CD4-positive, alpha-beta T cell treated with Interleukin-2 at 100 ng/mL for 4 hours (primary cell): ENCODE data around the gene RANGAP1.

Experiments used
- DNase-seq: peaks from one replicate; pipeline ENCODE4 v3.0.0-alpha.2; 2020; ENCODE audit warnings: low spot score

RANGAP1 gene

GRCh38 chr22:41237036-41237706 is 48.8 kb downstream of the RANGAP1 start:
- no peak for DNase-seq

GRCh38 chr22:41234815-41235695 is 50.9 kb downstream of the RANGAP1 start:
- DNase-seq: no peak

DNA sequence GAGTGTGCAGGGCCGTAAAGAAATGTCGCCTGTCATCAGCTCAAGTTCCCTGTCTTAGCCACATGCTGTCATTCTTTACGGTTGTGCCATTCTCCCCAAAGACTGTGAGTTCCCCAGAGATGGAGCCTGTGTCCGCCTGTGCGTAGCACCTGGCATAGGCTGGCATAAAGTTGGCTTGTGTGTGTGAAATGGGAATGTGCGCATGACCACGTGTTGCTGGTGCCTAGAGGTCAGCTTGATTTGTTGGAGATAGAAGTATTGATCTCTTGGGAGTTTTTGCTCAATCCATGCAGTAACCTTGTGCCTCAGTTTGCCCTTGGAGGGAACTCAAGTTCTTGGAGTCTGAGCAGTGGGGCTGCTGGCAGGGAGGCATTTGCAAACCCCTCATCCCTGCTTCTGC is 54.6 kb downstream of the RANGAP1 start:
- no peak for DNase-seq

GRCh38 chr22:41230401-41230785 is 55.6 kb downstream of the RANGAP1 start:
- DNase-seq: no peak

- DNase-seq: no peak
Observed at GRCh38 chr22:41229730-41230400, 56.1 kb downstream of the RANGAP1 start.

DNA sequence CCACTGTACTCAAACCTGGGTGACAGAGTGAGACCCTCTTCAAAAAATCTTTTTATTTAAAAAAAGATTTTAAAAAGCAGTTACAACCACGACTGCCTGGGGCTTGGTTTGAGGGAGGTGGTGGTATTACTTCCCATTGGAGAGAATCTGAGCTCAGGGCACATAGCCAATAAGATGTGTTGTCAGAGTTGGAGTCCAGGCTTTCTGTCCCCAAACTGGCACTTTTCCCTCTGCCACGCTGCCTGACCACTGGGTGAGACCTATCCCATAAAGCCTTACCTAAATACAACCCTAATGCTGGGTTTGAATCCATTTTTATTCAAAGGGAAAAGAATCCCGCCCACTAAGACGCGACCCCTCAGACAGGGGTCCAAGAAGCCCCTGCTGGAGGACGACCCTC is 56.8 kb downstream of the RANGAP1 start:
- DNase-seq: no peak

DNA sequence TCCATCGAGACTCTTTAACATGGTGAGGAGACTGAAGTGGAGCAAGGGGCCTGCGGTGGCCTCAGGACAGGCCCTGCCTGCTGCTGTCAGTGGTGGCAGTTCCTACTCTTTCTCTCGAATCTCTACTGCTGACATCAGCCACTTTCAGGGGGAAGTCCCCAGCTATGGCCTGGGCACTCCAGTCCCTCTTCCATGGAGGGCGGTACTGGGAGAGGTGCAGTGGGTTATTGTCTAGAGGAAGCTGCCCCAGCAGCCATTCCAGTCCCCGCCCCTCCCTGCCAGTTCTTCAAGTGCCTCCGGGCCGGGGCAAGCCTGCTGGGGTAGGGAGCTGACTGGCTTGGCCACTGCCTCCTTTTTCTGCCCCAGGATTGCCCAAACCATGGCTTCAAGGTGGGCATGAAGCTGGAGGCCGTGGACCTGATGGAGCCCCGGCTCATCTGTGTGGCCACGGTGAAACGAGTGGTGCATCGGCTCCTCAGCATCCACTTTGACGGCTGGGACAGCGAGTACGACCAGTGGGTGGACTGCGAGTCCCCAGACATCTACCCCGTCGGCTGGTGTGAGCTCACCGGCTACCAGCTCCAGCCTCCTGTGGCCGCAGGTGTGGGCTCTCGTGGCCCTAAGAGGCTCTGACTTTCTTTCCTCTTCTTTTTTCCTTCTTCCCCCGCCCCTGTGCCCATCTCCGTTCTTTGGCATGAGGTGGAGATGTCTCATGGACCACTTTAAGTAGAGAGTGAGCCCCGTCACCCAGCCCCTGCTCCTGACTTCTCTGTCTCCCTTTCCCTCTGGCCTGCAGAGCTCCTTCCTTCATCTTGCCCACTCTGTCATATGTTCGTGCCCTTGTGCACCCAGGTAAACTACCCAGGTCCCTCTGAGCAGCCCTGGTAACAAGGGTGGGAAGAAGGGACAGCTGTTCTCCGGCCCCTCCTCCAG is 59.0 kb downstream of the RANGAP1 start:
- no peak for DNase-seq

- no peak for DNase-seq
Observed at GRCh38 chr22:41223535-41223934, 62.5 kb downstream of the RANGAP1 start.

DNA sequence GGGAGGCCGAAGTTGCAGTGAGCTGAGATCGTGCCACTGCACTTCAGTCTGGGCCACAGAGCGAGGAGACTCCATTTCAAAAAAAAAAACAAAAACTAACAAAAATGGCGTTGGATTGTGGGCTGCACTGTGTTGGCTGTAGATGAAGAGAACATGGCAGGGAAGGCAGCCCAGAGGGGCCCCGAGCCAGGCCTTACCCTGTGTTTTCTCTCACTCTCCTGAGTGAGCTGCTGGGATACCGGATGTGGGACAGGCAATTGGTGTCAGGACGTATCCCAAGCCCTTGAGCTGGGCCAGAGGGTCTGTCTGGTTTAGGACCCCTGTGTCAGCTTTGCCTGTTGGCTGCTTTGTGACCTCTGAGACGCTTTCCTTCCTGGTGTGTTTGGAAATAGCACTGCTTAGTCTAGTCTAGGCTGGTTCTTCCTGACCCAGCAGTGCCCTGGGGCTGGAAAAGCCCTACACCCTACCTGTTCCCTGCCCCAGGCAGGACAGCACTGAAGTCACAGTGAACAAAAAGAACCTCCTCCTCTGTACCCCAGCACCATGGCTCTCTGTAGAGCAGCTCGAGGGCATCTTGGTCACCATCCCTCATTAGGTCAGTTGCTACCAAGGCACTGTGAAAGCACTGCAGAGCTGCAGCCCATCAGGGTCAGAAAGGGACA is 63.0 kb downstream of the RANGAP1 start:
- no peak for DNase-seq

GRCh38 chr22:41217553-41218157 is 68.3 kb downstream of the RANGAP1 start:
- DNase-seq: peak; percentile 37

GRCh38 chr22:41216984-41217383 is 69.0 kb downstream of the RANGAP1 start:
- DNase-seq: no peak

DNA sequence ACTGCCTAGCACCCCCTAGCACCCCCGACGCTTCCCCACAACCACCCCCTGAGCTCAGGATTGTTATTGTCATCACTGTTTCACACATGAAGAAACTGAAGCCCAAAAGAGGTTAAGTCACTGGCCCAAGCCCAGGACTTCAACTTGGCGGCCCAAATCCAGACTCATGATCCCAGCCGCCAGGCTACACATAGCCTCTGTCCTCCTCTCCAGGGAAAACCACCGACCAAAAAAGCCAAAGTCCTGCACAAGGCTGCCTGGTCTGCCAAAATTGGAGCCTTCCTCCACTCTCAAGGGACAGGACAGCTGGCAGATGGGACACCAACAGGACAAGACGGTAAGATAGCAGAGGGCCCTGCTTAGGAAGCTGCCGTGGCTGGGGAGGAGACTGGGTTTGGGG is 70.1 kb downstream of the RANGAP1 start:
- no peak for DNase-seq

DNA sequence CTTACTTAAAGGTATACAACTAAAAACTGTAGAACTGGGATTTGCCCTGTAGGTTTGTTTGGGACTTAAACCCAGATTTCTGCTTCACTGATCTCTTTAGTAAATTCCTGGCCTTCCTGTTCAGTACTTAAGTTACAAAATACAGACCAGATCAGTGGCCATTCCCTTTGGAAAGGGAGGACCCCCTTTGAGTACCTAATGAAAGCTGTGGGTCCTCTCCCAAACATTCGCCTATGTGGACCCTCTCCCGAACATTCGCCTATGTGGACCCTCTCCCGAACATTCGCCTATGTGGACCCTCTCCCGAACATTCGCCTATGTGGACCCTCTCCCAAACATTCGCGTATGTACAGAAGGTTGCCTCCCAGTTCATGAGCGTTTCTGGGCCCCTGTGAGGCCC is 70.6 kb downstream of the RANGAP1 start:
- no peak for DNase-seq

- DNase-seq: no peak
Observed at GRCh38 chr22:41206719-41207118, 79.3 kb downstream of the RANGAP1 start.

GRCh38 chr22:41204992-41205900 is 80.7 kb downstream of the RANGAP1 start, which contains the start of gene L3MBTL2:
Gene L3MBTL2 (plus strand): TSS chr22:41205312. CDS start chr22:41205363, 51 bp downstream.
- DNase-seq: peak; percentile 99

- DNase-seq: no peak
Observed at GRCh38 chr22:41204066-41204465, 81.9 kb downstream of the RANGAP1 start.

DNA sequence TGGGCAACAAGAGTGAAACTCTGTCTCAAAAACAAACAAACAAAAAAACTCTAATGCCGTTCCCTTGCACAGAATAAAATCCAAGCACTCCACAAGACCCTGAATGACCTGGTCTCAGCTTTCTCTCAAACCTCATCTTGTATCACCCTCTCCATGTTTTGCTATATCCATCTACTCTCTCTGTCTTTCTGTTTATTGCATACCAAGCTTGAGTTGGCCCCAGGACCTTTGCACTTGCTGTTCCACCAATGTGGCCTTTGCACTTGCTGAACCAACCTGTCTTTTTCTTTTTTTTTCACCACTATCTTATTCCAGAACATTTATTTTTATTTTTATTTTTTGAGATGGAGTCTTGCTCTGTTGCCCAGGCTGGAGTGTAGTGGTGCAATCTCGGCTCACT is 82.9 kb downstream of the RANGAP1 start:
- no peak for DNase-seq

GRCh38 chr22:41201141-41201540 is 84.8 kb downstream of the RANGAP1 start:
- DNase-seq: no peak

DNA sequence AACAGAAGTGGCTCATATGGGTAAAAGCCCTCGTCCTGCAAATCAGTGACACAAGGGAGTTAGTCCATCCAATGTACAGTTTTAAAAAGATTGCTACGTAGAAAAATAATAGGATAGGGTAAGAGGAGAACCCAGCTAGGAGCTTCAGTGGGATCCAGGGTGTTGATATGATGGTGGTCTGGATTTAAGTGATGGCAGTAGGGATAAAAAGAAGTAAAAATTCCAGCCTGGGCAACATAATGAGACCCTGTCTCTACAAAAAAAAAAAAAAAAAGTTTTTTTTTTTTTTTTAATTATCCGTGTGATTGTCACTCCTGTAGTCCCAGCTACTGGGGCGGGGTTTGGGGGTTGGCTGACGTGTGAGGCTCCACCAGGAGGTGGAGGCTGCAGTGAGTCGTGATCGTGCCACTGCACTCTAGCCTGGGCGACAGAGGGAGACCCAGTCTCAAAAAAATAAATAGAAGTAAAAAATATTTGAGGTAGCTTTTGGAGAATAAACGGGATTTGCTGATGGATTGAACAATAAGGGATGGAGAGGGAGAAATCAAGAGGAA is 87.9 kb downstream of the RANGAP1 start:
- DNase-seq: peak; percentile 43
